ENCODE measurements around the gene ADD3.

- no peak for TF ChIP-seq CREB1 (CRISPR knock-in tag; IDR thresholded peaks at IDR 0.05)
- no peak for TF ChIP-seq CTCF (IDR thresholded peaks at IDR 0.05)
These were observed 46.4 kb upstream of the ADD3 start for GRCh38 chr10:109961174-109962001.

Measured in WTC11 (cell line).